HepG2 (cell line): ENCODE measurements around the gene CITED2. TPM values are rescaled to one million over a fixed set of nuclear protein-coding genes. Genes with fewer than 3 reads are reported as not detected.

ENCODE experiments used
- BRCA1 ChIP-seq: sonication (generic); formaldehyde crosslinking; IDR thresholded peaks from 2 replicates; pipeline ENCODE4 v1.4.0; 2020; ENCODE audit warnings: missing genetic modification reagents
- CBFB ChIP-seq: sonication (generic); formaldehyde crosslinking; IDR thresholded peaks from 2 replicates; pipeline ENCODE4 v1.4.0; 2020; ENCODE audit warnings: missing genetic modification reagents
- CTCF ChIP-seq: sonication (generic); formaldehyde crosslinking; IDR thresholded peaks from 2 replicates; pipeline ENCODE4 v1.5.0; 2020; ENCODE audit warnings: mild to moderate bottlenecking, missing genetic modification reagents, moderate library complexity
- DMAP1 ChIP-seq: IDR thresholded peaks from 2 replicates; pipeline ENCODE4 v1.6.1; 2016
- ELF3 ChIP-seq: IDR thresholded peaks from 2 replicates; pipeline ENCODE4 v1.6.1; 2016; ENCODE audit warnings: missing genetic modification reagents, missing compliant biosample characterization
- ETV6 ChIP-seq: sonication (generic); formaldehyde crosslinking; conservative IDR thresholded peaks from 2 replicates; pipeline ENCODE4 v1.4.0; 2020; ENCODE audit warnings: missing genetic modification reagents
- KLF12 ChIP-seq: sonication (generic); formaldehyde crosslinking; IDR thresholded peaks from 2 replicates; pipeline ENCODE4 v1.4.0; 2020; ENCODE audit warnings: missing genetic modification reagents, borderline replicate concordance
- KMT2A ChIP-seq: sonication (generic); formaldehyde crosslinking; IDR thresholded peaks from 2 replicates; pipeline ENCODE4 v1.4.0; 2020; ENCODE audit warnings: missing genetic modification reagents
- NONO ChIP-seq, 2 experiments: fragments of 450-650 bp in 1 of 2; sonication (generic) in 1 of 2; formaldehyde crosslinking in 1 of 2; IDR thresholded peaks in 1 of 2; conservative IDR thresholded peaks in 1 of 2; 2 replicates each; pipeline versions ENCODE4 v1.6.1 to v1.8.0; 2017 to 2022; ENCODE audit warnings: mild to moderate bottlenecking in 1 of 2, missing genetic modification reagents in 1 of 2, moderate library complexity in 1 of 2
- PAXIP1 ChIP-seq: sonication (generic); formaldehyde crosslinking; conservative IDR thresholded peaks from 2 replicates; pipeline ENCODE4 v1.4.0; 2020; ENCODE audit warnings: mild to moderate bottlenecking, missing genetic modification reagents, moderate library complexity
- PHF20 ChIP-seq: sonication (generic); formaldehyde crosslinking; IDR thresholded peaks from 2 replicates; pipeline ENCODE4 v1.5.0; 2020; ENCODE audit warnings: mild to moderate bottlenecking, missing genetic modification reagents
- YEATS2 ChIP-seq: sonication (generic); formaldehyde crosslinking; IDR thresholded peaks from 2 replicates; pipeline ENCODE4 v1.4.0; 2020; ENCODE audit warnings: missing genetic modification reagents, borderline replicate concordance
- ZHX2 ChIP-seq, 2 experiments: sonication (generic) in 1 of 2; formaldehyde crosslinking in 1 of 2; IDR thresholded peaks; 2 replicates each; pipeline versions ENCODE4 v1.6.1 to v1.9.0; 2014 to 2022; ENCODE audit warnings: antibody characterized with exemption in 1 of 2, borderline replicate concordance in 1 of 2, inconsistent platforms in 1 of 2, low read depth in 1 of 2, missing genetic modification reagents in 1 of 2
- ZKSCAN1 ChIP-seq: fragments of 150-350 bp; IDR thresholded peaks from 2 replicates; pipeline ENCODE4 v1.6.1; 2014; ENCODE audit warnings: low read length
- ZNF331 ChIP-seq: sonication (generic); formaldehyde crosslinking; IDR thresholded peaks from 2 replicates; pipeline ENCODE4 v1.4.0; 2020; ENCODE audit warnings: missing genetic modification reagents
- ZNF547 ChIP-seq: sonication (generic); formaldehyde crosslinking; IDR thresholded peaks from 2 replicates; pipeline ENCODE4 v1.5.1; 2020; ENCODE audit warnings: mild to moderate bottlenecking, missing genetic modification reagents
- ZNF672 ChIP-seq: sonication (generic); formaldehyde crosslinking; IDR thresholded peaks from 2 replicates; pipeline ENCODE4 v1.8.1; 2022; ENCODE audit warnings: missing genetic modification reagents
- ZNF772 ChIP-seq: sonication (generic); formaldehyde crosslinking; IDR thresholded peaks from 2 replicates; pipeline ENCODE4 v1.5.0; 2020; ENCODE audit warnings: mild to moderate bottlenecking, missing genetic modification reagents
- polyA plus RNA-seq, 8 experiments: library from polyadenylated mRNA; depleted of rRNA in 3 of 8; stranded (reverse) in 7 of 8; unstranded in 1 of 8; fragments of >200 nt; fragmentation: Illumina TruSeq in 4 of 8; extraction: Trizol in 4 of 8; gene quantifications; 2 replicates each; pipeline versions ENCODE4 v1.2.1 to v1.2.3, GENCODE V29; 2011 to 2016; ENCODE audit warnings: low read depth in 4 of 8, missing spikeins in 1 of 8, mixed read lengths in 1 of 8; ENCODE audit not compliant: insufficient read depth in 1 of 8
- total RNA-seq, 5 experiments: library from RNA; depleted of rRNA; stranded (reverse); fragments of >200 nt; fragmentation: Illumina TruSeq; extraction: Trizol; gene quantifications; 2 replicates each; pipeline ENCODE4 v1.2.3, GENCODE V29; 2016; ENCODE audit warnings: low read depth in 1 of 5

CITED2 gene
- total and polyA plus RNA-seq, 2 of the 13 experiments (the other 11 are each of a cell fraction or from before 2014, with no cell fraction given): 17.6 to 57.2 TPM

- peak; percentile 30; the same call in 1 of the 2 replicates for TF ChIP-seq PHF20 (CRISPR knock-in tag)
- TF ChIP-seq ZNF672: 0 out of 2 replicates have a peak, but pooled peaks have one; percentile 16
- TF ChIP-seq ZHX2 (IDR thresholded peaks at IDR 0.05; ENCODE audit: low read depth): no peak
- TF ChIP-seq ZHX2 (CRISPR knock-in tag; IDR thresholded peaks at IDR 0.05; ENCODE audit: borderline replicate concordance): 0 out of 2 replicates have a peak, but pooled peaks have one; percentile 59
- peak; percentile 83 for TF ChIP-seq KMT2A
- 0 out of 2 replicates have a peak, but pooled peaks have one; percentile 32 for TF ChIP-seq CBFB (CRISPR knock-in tag)
- TF ChIP-seq ZNF547 (CRISPR knock-in tag): peak; percentile 25; the same call in 1 of the 2 replicates
- 0 out of 2 replicates have a peak, but pooled peaks have one; percentile 15 for TF ChIP-seq ZNF331 (CRISPR knock-in tag)
- TF ChIP-seq BRCA1: peak; percentile 90; the same call in 1 of the 2 replicates
- TF ChIP-seq ZNF772: peak; percentile 64; the same call in 1 of the 2 replicates
- TF ChIP-seq ETV6 (CRISPR knock-in tag): no peak; the same call in 1 of the 2 replicates
- 0 out of 2 replicates have a peak, but pooled peaks have one; percentile 41 for TF ChIP-seq KLF12 (CRISPR knock-in tag)
- TF ChIP-seq ZKSCAN1: no peak
- TF ChIP-seq CTCF (CRISPR knock-in tag): peak; percentile 70
- TF ChIP-seq PAXIP1: no peak
- TF ChIP-seq ELF3 (CRISPR knock-in tag): peak; percentile 37; the same call in 1 of the 2 replicates
- TF ChIP-seq YEATS2: no peak
- no peak for TF ChIP-seq NONO (IDR thresholded peaks at IDR 0.05)
- TF ChIP-seq NONO (CRISPR knock-in tag; conservative IDR thresholded peaks at IDR 0.05): peak; percentile 52; the same call in 1 of the 2 replicates
- no peak for TF ChIP-seq DMAP1 (CRISPR knock-in tag)
Measured at GRCh38 chr6:139373154-139373927, 1.1 kb downstream of the CITED2 start (continued).
